Fibroblast of lung (primary cell): Measurements from ENCODE around the gene FIBCD1. TPM values are rescaled to one million over a fixed set of nuclear protein-coding genes. Genes with fewer than 3 reads are reported as not detected.

Experiments used
- DNase-seq, 2 donors: peaks; one replicate each; pipeline versions ENCODE4 v3.0.0 to v3.0.0-alpha.2; 2010; ENCODE audit warnings: low read depth in 2 of 2
- H2AFZ ChIP-seq: 2 replicates; pipeline ENCODE4 v1.5.1; 2012; ENCODE audit warnings: low read length, control low read depth, inconsistent platforms
- H3K27ac ChIP-seq: 2 replicates; pipeline ENCODE4 v1.5.1; 2011; ENCODE audit warnings: low read length, control low read depth; ENCODE audit not compliant: insufficient read depth
- H3K27me3 ChIP-seq: 2 replicates; pipeline ENCODE4 v1.5.1; 2011; ENCODE audit warnings: mild to moderate bottlenecking, low read length; ENCODE audit not compliant: control insufficient read depth, insufficient read depth
- H3K36me3 ChIP-seq: 2 replicates; pipeline ENCODE4 v1.5.1; 2011; ENCODE audit warnings: low read length; ENCODE audit not compliant: control insufficient read depth, insufficient read depth
- H3K4me1 ChIP-seq: 2 replicates; pipeline ENCODE4 v1.5.1; 2011; ENCODE audit warnings: low read length; ENCODE audit not compliant: control insufficient read depth, insufficient read depth; ENCODE audit errors: extremely low read depth
- H3K4me2 ChIP-seq: 2 replicates; pipeline ENCODE4 v1.5.1; 2011; ENCODE audit warnings: low read length, control low read depth; ENCODE audit not compliant: insufficient read depth; ENCODE audit errors: extremely low read depth
- H3K4me3 ChIP-seq, 4 experiments: fragments of 200-600 bp in 1 of 4; sonication (generic) in 1 of 4; replicated peaks in 1 of 4; 2 replicates each; pipeline ENCODE4 v1.5.1; 2011 to 2016; ENCODE audit warnings: low read length in 4 of 4, low read depth in 3 of 4, mild to moderate bottlenecking in 3 of 4, control low read depth in 2 of 4, inconsistent platforms in 1 of 4, mixed read lengths in 1 of 4; ENCODE audit not compliant: insufficient read depth in 1 of 4; ENCODE audit errors: control extremely low read depth in 1 of 4
- H3K79me2 ChIP-seq: 2 replicates; pipeline ENCODE4 v1.5.1; 2012; ENCODE audit warnings: mild to moderate bottlenecking, low read length, inconsistent platforms; ENCODE audit not compliant: control insufficient read depth, insufficient read depth
- H3K9ac ChIP-seq: 2 replicates; pipeline ENCODE4 v1.5.1; 2011; ENCODE audit warnings: mild to moderate bottlenecking, low read length, control low read depth; ENCODE audit not compliant: insufficient read depth
- H3K9me3 ChIP-seq: 2 replicates; pipeline ENCODE4 v1.5.1; 2012; ENCODE audit warnings: low read depth, low read length; ENCODE audit not compliant: control insufficient read depth, insufficient read depth
- H4K20me1 ChIP-seq: 2 replicates; pipeline ENCODE4 v1.5.1; 2011; ENCODE audit warnings: low read length; ENCODE audit not compliant: control insufficient read depth, insufficient read depth; ENCODE audit errors: extremely low read depth
- EZH2 ChIP-seq: IDR thresholded peaks from 2 replicates; pipeline ENCODE4 v1.5.1; 2012; ENCODE audit warnings: low read length, control low read depth, mild to moderate bottlenecking; ENCODE audit errors: missing control alignments
- polyA plus RNA-seq, 2 donors: library from polyadenylated mRNA; depleted of rRNA in 1 of 2; stranded (reverse) in 1 of 2; unstranded in 1 of 2; fragments of >200 nt; gene quantifications; 2 replicates each; pipeline ENCODE4 v1.2.1, GENCODE V29; 2011 to 2012; ENCODE audit warnings: missing spikeins in 1 of 2
- total RNA-seq: library from RNA; depleted of rRNA; stranded (reverse); fragments of >200 nt; gene quantifications from 2 replicates; pipeline ENCODE4 v1.2.1, GENCODE V29; 2014
- TF ChIP-seq, protein P1 (sequence below), 2 donors: IDR thresholded peaks in 1 of 2; conservative IDR thresholded peaks in 1 of 2; 1 replicate in 1 of 2; 2 replicates in 1 of 2; pipeline ENCODE4 v1.5.1; 2011 to 2012; ENCODE audit warnings: low read length in 2 of 2, control low read depth in 1 of 2, inconsistent platforms in 1 of 2, low read depth in 1 of 2, mild to moderate bottlenecking in 1 of 2

Gene FIBCD1
- total and polyA plus RNA-seq, 2 donors (not counting 1 experiment from before 2014, with no cell fraction given): 7.3 to 28.0 TPM

- H2AFZ ChIP-seq: no peak overlapping the region
- no peaks in the 10 kb centered on the region for H3K27me3 ChIP-seq
- peaks cover 32% of the 10 kb centered on the region for H3K79me2 ChIP-seq
- no peak for DNase-seq
- no peaks in the 10 kb centered on the region for H3K4me1 ChIP-seq
- H4K20me1 ChIP-seq: no peaks in the 10 kb centered on the region
- no peak overlapping the region for H3K27ac ChIP-seq
- TF ChIP-seq EZH2: no peak
- TF ChIP-seq, protein P1, sequence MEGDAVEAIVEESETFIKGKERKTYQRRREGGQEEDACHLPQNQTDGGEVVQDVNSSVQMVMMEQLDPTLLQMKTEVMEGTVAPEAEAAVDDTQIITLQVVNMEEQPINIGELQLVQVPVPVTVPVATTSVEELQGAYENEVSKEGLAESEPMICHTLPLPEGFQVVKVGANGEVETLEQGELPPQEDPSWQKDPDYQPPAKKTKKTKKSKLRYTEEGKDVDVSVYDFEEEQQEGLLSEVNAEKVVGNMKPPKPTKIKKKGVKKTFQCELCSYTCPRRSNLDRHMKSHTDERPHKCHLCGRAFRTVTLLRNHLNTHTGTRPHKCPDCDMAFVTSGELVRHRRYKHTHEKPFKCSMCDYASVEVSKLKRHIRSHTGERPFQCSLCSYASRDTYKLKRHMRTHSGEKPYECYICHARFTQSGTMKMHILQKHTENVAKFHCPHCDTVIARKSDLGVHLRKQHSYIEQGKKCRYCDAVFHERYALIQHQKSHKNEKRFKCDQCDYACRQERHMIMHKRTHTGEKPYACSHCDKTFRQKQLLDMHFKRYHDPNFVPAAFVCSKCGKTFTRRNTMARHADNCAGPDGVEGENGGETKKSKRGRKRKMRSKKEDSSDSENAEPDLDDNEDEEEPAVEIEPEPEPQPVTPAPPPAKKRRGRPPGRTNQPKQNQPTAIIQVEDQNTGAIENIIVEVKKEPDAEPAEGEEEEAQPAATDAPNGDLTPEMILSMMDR (conservative IDR thresholded peaks at IDR 0.05 in 1 of 2, IDR thresholded peaks at IDR 0.05 in 1 of 2; ENCODE audit: low read depth in 1 of 2, low read length in 2 of 2): no peak
- H3K36me3 ChIP-seq: peaks cover 31% of the 10 kb centered on the region
- no peak overlapping the region for H3K4me2 ChIP-seq
- no peak overlapping the region for H3K4me3 ChIP-seq
- H3K9me3 ChIP-seq: no peaks in the 10 kb centered on the region
- no peak overlapping the region for H3K9ac ChIP-seq
These were observed 66.5 kb downstream of the FIBCD1 start for GRCh38 chr9:130872508-130872907.

DNA sequence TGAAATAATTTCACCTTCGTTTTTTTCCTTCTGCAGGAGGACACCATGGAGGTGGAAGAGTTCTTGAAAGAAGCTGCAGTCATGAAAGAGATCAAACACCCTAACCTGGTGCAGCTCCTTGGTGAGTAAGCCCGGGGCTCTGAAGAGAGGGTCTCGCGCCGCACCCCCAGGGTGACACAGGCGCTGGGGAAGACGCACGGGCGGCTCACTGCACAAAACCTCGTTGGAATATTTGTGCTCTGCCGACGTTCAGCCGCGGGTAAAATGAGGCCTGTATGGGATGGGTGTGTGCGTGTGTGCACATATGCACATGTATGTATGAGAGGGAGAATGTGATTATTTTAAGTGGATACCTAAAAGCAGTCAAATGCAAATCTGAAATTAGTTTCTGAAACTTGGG lies 67.0 kb downstream of the FIBCD1 start:
- no peaks in the 10 kb centered on the region for H3K9me3 ChIP-seq
- no peaks in the 10 kb centered on the region for H3K4me1 ChIP-seq

DNA sequence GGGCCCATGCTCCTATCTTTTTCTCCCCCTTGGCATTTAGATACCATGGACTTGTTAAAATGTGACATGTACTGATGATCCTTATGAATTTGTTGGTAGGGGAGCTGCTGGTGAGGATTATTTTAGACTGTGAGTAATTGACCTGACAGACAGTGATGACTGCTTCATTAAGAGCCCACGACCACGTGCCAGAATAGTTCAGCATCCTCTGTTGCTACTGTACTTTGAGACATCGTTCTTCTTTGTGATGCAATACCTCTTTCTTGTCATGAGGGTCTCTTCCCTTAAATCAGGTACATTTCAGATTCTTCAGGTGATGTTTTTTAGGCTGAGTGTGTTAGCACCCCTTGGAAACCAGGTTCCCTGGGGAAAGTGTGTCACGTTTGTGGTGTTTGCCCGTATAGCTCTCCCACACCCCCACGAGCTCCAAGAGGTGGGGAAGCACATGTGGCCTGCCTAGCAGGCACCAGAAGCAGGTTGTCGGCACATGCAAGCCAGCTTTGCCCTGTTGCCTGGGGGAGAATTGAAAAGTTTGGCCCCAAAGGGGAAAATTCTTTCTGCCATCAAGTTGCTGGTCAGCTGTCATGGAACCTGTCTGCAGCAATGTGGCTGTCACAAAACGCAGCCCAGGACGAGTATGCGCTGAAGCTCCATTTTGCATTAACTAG lies 67.5 kb downstream of the FIBCD1 start:
- Histone ChIP-seq H3K4me3 (no peak overlapping the region), H3K9ac (no peak overlapping the region), H3K4me2 (no peak overlapping the region), H3K27me3 (no peaks in the 10 kb centered on the region), H3K4me1 (peaks cover 4% of the 10 kb centered on the region), H2AFZ (no peak overlapping the region), H3K79me2 (peaks cover 42% of the 10 kb centered on the region), H3K27ac (no peak overlapping the region), H3K36me3 (peaks cover 31% of the 10 kb centered on the region), H3K9me3 (no peaks in the 10 kb centered on the region), H4K20me1 (no peaks in the 10 kb centered on the region)
- DNase-seq: no peak
- TF ChIP-seq, protein P1 (conservative IDR thresholded peaks at IDR 0.05 in 1 of 2, IDR thresholded peaks at IDR 0.05 in 1 of 2; ENCODE audit: low read depth in 1 of 2, low read length in 2 of 2): no peak
- no peak for TF ChIP-seq EZH2

More for the DNA sequence above, 67.0 kb downstream of the FIBCD1 start:
- H2AFZ ChIP-seq: no peak overlapping the region
- H3K27me3 ChIP-seq: no peaks in the 10 kb centered on the region
- TF ChIP-seq, protein P1 (conservative IDR thresholded peaks at IDR 0.05 in 1 of 2, IDR thresholded peaks at IDR 0.05 in 1 of 2; ENCODE audit: low read depth in 1 of 2, low read length in 2 of 2): no peak
- no peak for TF ChIP-seq EZH2
- no peaks in the 10 kb centered on the region for H4K20me1 ChIP-seq
- peaks cover 31% of the 10 kb centered on the region for H3K36me3 ChIP-seq
- H3K4me2 ChIP-seq: no peak overlapping the region
- no peak overlapping the region for H3K9ac ChIP-seq
- no peak overlapping the region for H3K27ac ChIP-seq
- no peak overlapping the region for H3K4me3 ChIP-seq
- no peak for DNase-seq
- peaks cover 36% of the 10 kb centered on the region for H3K79me2 ChIP-seq
